Measurements from ENCODE around the gene PIAS4.

DNA sequence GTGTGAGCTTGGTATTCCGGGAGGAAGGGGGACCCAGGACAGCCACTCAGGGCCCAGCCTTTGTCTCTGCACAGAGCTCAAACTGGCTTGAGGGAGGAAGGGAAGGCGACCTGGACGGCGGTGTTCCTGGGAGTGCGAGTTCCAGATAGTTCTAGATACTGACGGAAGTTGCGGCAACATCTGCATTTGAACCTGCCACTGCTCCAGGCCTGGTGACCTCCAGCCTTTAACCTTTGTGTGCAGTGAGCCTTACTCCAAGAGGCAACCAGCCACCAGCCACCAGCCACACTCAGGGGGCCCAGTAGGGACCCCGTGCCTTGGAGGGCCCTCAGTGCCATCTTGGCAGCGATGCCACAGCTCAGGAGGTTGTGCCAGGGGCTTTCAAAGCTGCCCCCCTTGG lies 74.6 kb downstream of the PIAS4 start:
- TF ChIP-seq CTCF (IDR thresholded peaks at IDR 0.05), result no peak
- TF ChIP-seq POLR2AphosphoS5 (IDR thresholded peaks at IDR 0.05), result no peak
